ENCODE data around the gene TOM1L2.

Gene TOM1L2

DNA sequence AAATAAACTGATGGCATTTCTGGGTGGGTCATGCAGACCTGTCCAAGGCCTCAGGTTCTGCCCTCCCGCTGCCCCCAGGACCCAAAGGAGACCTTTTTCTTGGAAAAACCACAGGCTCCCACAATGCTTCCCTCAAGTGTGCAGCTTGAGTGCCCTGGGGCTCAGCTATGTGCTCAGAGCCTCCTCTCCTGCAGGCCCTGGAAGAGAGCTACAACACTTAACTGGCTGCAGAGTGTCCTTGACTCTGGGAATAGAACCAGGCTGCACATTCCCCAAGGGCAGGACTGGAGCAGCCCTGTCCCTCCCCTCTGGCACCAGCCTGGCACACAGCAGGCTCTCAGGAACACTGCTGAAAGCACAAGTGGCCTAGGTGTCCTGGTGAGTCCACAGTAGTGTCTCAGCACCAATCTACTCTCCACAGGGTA, 130.6 kb downstream of the TOM1L2 start:
- no peak overlapping the region for H3K4me3 ChIP-seq (replicated peaks in 1 of 2; ENCODE audit: low read depth in 2 of 2, low read length in 2 of 2)
- no peak for DNase-seq (ENCODE audit: low read depth in 2 of 2)
- TF ChIP-seq, protein P1, sequence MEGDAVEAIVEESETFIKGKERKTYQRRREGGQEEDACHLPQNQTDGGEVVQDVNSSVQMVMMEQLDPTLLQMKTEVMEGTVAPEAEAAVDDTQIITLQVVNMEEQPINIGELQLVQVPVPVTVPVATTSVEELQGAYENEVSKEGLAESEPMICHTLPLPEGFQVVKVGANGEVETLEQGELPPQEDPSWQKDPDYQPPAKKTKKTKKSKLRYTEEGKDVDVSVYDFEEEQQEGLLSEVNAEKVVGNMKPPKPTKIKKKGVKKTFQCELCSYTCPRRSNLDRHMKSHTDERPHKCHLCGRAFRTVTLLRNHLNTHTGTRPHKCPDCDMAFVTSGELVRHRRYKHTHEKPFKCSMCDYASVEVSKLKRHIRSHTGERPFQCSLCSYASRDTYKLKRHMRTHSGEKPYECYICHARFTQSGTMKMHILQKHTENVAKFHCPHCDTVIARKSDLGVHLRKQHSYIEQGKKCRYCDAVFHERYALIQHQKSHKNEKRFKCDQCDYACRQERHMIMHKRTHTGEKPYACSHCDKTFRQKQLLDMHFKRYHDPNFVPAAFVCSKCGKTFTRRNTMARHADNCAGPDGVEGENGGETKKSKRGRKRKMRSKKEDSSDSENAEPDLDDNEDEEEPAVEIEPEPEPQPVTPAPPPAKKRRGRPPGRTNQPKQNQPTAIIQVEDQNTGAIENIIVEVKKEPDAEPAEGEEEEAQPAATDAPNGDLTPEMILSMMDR (IDR thresholded peaks at IDR 0.05; ENCODE audit: low read depth, low read length): no peak

DNA sequence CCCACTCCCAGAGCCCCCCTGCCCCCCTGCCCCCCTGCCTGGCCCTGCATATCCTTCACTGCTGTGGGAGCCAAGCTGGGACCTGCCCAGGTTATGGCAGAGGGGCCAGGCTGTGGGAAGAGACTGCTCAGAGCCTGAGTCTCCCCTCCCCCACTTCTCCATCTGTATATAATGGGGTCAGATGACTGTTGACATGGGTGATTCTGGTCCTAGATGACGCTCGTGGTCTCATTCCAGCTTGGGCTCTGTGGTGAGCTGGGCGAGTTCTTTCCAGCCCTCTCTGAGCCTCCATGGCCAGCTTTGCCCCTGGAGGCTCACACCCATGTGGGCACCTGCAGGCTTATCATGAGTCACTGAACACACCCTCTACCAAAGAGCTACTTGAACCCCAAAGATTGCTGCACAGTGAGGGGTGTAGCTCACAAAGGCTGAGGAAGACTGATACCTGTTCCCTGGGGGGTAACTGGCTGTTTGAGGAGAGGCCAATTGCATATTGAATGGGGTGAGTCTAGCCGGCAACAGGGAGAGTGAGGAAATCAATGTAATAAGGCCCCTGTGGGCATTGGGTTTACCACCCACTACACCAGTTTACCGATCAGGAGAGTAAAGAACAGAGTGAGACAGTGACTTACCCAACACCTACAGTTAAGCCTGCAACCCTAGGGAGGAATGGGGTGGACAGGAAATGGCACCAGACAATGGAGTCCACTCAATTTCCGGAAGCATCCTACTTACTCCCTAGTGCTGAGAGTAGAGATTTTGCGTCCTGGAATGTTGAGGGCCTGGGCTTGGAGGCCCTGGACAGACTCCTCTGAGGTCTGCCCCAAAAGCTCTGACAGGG, 131.2 kb downstream of the TOM1L2 start:
- no peak overlapping the region for H3K4me3 ChIP-seq (replicated peaks in 1 of 2; ENCODE audit: low read depth in 2 of 2, low read length in 2 of 2)
- TF ChIP-seq, protein P1 (IDR thresholded peaks at IDR 0.05; ENCODE audit: low read depth, low read length): no peak

DNA sequence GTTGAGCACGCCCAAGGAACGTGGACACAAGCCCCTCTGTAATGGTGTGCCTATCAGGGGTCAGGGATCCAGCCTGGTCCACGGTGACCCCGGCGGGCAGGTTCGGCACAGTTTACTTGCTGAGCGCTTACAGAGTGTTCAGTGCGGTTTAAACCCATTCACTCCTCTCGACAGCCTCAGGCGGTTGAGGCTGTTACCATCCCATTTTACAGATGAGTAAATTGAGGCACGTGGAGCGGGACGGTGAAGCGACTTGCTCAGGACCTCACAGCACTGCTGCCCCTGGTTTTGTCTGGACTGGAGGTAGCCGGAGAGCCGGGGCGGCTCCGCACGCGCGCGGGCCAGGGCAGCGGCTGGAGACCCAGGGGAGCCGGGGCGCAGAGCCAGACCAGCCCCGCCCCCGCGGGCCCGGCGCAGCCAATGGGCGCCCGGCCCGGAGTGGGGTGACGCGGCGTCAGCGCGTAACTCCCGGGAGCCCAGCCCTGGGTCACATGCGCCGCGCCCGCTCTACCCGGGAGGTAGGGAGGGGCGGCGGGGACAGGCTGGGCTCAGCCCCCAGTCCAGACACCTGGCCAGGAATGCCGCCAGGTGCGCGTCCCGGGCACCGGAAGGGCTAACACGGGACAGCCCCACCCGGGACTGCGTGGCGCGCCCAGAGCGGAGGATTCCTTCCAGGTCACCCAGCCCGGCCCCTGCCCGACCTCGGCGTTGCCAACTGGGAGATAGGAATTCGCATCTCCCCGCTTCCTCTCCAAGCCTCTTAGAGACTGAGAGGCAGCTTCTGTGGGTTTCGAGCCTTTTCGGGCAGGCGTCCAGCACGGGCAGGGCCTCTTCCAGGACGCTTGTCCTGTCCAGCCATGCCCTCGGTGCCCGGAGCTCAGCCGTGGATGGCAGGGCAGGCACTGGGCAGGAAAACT, 132.2 kb downstream of the TOM1L2 start:
- TF ChIP-seq, protein P1 (IDR thresholded peaks at IDR 0.05; ENCODE audit: low read depth, low read length): no peak
- H3K4me3 ChIP-seq (replicated peaks in 1 of 2; ENCODE audit: low read depth in 2 of 2, low read length in 2 of 2): peak overlapping the region; percentile 39 to 48
- DNase-seq (ENCODE audit: low read depth in 2 of 2): peak; percentile 90 to 95

More for the DNA sequence above, 131.2 kb downstream of the TOM1L2 start:
- peak; percentile 55 to 70 for DNase-seq (ENCODE audit: low read depth in 2 of 2)

DNA sequence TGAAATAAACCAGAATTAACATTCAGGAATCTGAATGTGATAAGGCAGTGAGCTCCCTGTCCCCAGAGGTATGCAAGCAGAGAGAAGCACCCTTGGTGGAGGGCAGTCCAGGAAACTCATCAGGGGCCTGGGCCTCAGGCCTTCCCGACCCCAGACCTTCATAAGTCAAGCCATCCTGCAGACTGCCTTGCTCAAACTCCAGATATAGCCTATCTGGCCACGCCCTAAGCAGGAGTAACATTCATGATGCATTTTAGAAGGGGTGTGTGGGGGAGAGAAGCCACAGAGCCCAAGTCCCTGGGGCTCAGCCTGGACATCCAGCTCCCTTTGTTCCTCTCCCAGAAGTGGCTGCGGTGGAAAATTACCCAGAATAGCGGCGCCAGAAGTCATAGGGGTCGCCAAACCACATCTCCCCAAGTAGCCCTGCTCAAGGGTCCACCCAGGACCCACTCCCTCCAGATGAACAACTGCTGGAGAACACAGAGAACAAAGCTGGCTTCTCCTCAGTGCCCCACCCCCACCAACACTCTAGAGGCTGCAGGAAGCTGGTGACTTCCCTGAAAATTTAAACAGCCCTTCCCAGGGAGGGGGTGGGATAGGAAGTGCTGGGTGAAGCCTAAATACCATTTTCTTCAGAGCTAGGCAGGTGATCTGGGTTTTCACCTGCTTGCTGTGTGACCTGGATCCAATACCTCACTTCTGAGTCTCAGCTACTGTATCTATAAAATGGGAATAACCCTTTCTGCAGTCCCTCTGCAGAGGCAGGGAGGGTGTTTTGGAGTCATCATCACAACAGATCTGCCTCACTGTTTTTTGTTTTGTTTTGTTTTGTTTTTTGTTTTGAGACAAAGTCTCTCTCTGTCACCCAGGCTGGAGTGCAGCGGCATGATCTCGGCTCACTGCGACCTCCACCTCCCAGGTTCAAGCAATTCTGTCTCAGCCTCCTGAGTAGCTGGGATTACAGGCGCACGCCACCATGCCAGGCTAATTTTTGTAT, 133.9 kb downstream of the TOM1L2 start:
- DNase-seq (ENCODE audit: low read depth in 2 of 2): peak; percentile 63 to 76
- H3K4me3 ChIP-seq (replicated peaks in 1 of 2; ENCODE audit: low read depth in 2 of 2, low read length in 2 of 2): no peak overlapping the region

DNA sequence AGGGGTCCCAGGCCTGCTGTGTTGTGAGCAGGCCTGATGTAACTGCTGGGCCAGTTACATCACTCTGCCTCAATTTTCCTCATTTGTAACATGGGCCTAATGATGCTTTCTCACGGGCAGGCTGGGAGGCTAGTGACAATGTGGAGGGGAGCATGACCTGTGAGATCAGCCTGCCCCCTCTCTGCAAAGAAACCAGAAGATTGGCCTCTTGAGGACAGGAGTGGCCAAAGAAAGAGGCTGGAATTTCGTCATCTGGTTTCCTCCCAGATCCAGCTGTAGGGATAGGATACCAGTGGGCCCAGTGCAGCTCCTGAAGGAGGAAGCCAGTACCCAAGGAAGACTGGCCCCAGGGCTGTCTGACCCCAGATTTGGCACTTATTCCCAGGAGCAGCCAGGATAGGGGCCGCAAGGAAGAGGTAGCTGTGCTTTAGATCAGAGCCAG, 134.8 kb downstream of the TOM1L2 start:
- H3K4me3 ChIP-seq (replicated peaks in 1 of 2; ENCODE audit: low read depth in 2 of 2, low read length in 2 of 2): peak overlapping the region in 1 of 2 donors; percentile 80
- TF ChIP-seq, protein P1 (IDR thresholded peaks at IDR 0.05; ENCODE audit: low read depth, low read length): no peak
- DNase-seq (ENCODE audit: low read depth in 2 of 2): peak; percentile 91 to 93

More for the DNA sequence above, 133.9 kb downstream of the TOM1L2 start:
- TF ChIP-seq, protein P1 (IDR thresholded peaks at IDR 0.05; ENCODE audit: low read depth, low read length): no peak

Measured in cardiac fibroblast (primary cell).